HG02884 (cell line): Measurements from ENCODE around the gene DYNC2I2.
"Not testable (repeated sequence)": the region's sequence is repeated elsewhere in the genome, so short reads cannot be mapped to it uniquely, and the experiment has no call there.

Experiments used
- ATAC-seq: cut with Tn5 transposase; IDR thresholded peaks from one replicate; pipeline ENCODE4 v1.9.1; 2021; ENCODE audit warnings: mild to moderate bottlenecking, moderate library complexity; ENCODE audit not compliant: unreplicated experiment

DYNC2I2 gene

GRCh38 chr9:128656416-128657343, at the start of gene DYNC2I2:
TSS of gene DYNC2I2 (minus strand) at chr9:128656847. CDS start at chr9:128656726, 121 bp downstream.
- peak; percentile 66 for ATAC-seq

DNA sequence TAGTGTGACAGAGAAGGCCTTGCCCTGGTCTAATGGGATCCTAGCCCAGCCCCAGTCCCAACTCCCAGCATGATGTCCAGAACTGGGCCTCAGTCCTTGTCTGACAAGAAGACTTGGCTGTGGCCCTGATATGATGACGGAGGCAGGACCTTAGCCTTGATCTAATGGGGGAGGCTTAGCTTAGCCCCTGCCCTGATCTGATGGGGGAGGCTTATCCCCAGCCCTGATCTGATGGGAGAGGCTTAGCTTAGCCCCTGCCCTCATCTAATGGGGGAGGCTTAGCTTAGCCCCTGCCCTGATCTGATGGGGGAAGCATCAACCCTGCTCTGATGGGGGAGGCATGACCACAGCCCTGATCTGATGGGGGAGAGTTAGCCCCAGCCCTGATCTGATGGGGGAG, 49.4 kb upstream of the DYNC2I2 start:
- ATAC-seq = no peak

- ATAC-seq = no peak
Measured at GRCh38 chr9:128705051-128705965, 48.7 kb upstream of the DYNC2I2 start.

GRCh38 chr9:128704356-128704670, 47.7 kb upstream of the DYNC2I2 start:
- no peak for ATAC-seq

GRCh38 chr9:128703616-128704355, 47.1 kb upstream of the DYNC2I2 start:
- no peak for ATAC-seq

GRCh38 chr9:128702949-128703615, 46.4 kb upstream of the DYNC2I2 start:
- ATAC-seq = no peak

DNA sequence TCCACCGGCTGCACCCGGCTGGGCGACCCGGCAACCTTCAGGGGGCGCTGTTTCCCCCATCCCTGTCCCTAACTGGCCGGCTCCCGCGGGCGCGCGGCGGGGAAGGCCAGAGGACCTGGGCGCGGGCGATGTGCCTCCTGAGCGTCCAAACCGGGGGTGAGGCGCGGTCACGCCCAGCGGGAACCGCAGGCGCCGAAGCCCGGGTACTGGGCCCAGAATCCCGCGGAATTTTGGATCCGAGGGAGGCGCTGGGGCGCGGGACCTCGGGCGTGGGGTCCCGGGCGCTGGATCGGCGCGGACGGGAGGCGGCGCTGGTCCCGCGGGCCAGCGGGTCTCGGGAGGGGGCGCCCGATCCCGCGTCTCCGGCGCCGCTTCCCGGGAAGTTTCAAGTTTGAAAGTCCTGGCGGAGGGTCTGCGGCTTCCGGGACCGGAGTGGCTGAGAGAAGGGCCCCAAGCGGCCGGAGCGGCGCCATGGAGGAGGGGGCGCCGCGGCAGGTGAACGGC, 45.9 kb upstream of the DYNC2I2 start, which contains the start of gene PKN3:
PKN3 (plus strand) TSS at position 59 of the 504 bp plus-strand sequence; CDS start at position 472, 413 bp downstream.
- ATAC-seq = no peak

GRCh38 chr9:128701227-128701854, 44.7 kb upstream of the DYNC2I2 start:
- ATAC-seq = no peak

GRCh38 chr9:128699096-128699795, 42.6 kb upstream of the DYNC2I2 start:
- not testable (repeated sequence) for ATAC-seq

DNA sequence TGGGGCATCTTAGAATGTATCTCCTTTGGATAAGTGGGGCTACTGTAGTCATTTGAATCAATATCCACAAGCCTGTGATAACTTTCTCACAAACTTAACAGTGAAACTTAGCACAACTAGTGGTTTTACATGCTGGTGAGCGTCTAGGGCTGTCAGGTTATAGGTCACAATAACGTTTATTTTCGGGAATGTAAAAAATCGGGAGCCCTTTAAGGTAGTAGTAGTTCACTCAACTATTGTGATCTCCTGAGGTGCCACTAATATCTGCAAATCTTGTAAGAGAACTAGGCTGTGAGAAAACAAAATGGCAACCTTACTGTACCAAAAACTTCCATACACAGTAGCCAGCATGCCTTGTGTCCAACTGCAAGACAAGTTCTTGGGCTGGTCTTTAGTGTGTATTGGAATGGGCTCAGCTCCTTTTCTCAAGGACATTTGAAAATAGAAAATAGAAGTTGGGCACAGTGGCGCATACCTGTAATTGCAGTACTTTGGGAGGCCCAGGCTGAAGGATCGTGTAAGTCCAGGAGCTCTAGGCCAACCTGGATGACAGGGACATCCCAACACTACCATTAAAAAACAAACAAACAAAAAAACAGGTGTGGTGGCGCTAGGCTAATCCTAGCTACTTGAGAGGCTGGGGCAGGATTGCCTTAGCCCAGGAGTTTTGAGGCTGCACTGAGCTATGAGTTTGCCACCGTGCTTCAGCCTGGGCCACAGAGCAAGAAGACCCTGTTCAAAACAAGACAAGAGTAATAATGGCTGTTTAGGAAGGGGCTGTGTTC, 40.5 kb upstream of the DYNC2I2 start:
- ATAC-seq = no peak

DNA sequence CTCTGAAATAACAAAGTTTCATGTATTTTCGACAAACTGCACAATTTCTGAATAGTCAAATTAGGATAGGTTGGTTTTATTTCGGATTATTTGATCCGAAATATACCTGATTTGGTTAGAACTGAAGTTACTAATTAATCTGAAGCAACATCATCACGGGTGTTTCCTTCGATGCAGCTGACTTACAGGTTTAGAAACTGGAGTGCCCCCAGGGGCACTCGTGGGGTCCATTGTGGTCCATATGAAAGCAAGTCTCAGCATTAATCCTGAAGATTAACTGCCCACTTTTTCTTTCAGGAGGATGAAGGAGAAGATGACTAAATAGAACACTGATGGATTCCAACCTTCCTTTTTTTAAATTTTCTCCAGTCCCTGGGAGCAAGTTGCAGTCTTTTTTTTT, 37.7 kb upstream of the DYNC2I2 start:
- ATAC-seq = no peak

DNA sequence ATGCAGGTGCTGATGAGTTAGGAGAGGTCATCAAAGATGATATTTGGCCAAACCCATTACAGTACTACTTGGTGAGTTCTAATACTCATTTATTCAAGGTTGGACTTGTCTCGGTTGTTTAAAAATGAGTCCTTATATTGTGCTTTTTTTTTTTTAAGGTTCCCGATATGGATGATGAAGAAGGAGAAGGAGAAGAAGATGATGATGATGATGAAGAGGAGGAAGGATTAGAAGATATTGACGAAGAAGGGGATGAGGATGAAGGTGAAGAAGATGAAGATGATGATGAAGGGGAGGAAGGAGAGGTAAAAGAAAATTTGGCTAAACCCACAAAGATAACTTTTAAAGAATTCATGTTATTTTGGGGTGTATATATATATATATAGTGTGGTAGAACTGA, 37.1 kb upstream of the DYNC2I2 start:
- not testable (repeated sequence) for ATAC-seq

DNA sequence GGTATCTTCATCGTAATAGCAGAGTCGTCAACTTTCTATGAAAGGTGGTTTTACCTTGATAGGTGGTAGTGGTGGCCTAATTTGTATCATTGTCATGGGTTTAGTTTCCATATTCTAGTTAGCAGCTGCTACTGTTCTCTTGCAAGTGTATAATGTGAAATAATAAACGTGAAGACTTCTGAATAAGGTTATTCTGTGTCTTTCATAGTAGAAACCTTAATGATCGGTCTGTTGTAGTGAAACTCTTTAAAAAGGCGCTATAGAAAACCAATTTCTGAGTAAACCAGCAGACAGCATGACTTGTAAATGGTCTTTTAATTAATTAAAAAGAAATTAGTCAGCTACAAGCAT, 34.0 kb upstream of the DYNC2I2 start:
- no peak for ATAC-seq

- ATAC-seq = no peak
Measured at GRCh38 chr9:128689820-128690683, 33.4 kb upstream of the DYNC2I2 start.

GRCh38 chr9:128689293-128689774, 32.7 kb upstream of the DYNC2I2 start:
- ATAC-seq = no peak

DNA sequence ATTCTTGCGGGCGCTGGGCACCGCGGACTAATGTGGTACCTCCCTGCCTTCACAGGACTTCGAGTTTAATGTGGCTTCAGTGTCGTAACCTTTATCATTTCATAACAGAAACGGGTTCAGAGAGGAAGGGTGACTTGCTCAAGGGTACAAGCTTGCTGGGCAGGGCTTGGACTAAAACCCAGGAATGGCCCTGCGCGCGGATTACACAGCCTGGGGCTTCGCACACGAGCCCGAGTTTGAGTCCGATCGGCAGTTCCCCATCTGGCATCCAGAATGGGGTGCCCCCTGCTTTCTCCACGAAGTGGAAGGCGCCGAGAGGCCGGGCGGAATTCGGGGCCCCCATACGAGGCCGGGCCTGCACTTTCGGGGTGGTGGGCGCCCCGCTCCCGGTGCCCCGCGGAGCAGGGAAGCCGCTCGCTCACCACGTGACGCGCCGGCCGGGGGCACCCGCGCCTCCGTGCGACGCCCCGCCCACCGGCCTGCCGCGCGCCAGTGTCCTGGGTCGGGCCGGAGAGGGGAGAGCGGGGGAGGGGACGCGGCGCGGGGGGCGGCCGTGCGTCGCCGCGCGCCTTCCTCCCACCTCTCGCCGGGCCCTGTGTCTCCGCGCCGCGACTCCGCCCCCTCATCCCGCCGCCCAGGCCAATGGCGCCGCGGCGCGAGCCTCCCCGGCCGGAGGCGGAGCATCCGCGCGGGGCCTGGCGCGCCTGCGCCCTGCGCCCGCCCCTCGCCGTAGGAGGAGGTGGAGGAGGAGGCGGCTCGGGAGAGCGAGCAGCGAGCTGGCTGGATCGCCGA, 32.0 kb upstream of the DYNC2I2 start, which contains the start of gene SET:
SET (plus strand) TSS at position 722 of the 792 bp plus-strand sequence. CDS start 361 bp downstream, outside the sequence.
- ATAC-seq = peak; percentile 54
